CD4-positive, alpha-beta T cell treated with Interleukin-17A for 1 hour (primary cell): Measurements from ENCODE around the gene PPP1R9B.

ENCODE experiments used
- DNase-seq: peaks from one replicate; pipeline ENCODE4 v3.0.0-alpha.2; 2020

The PPP1R9B gene

GRCh38 chr17:50154604-50155003 is 4.1 kb upstream of the PPP1R9B start:
- no peak for DNase-seq

- DNase-seq, result no peak
Observed at GRCh38 chr17:50153650-50154575, 3.4 kb upstream of the PPP1R9B start.

- DNase-seq, result no peak
Observed at GRCh38 chr17:50152736-50153135, 2.3 kb upstream of the PPP1R9B start.

- DNase-seq, result peak; percentile 63
Observed at GRCh38 chr17:50151937-50152547, 1.6 kb upstream of the PPP1R9B start.

GRCh38 chr17:50151041-50151936 is 812 bp upstream of the PPP1R9B start:
- DNase-seq, result peak; percentile 91

- peak; percentile 60 for DNase-seq
Observed at GRCh38 chr17:50149417-50150353, 792 bp downstream of the PPP1R9B start.

- no peak for DNase-seq
Observed at GRCh38 chr17:50149091-50149416, 1.4 kb downstream of the PPP1R9B start.

GRCh38 chr17:50148226-50149090 is 2.0 kb downstream of the PPP1R9B start:
- DNase-seq, result peak; percentile 74

- no peak for DNase-seq
Observed at GRCh38 chr17:50147841-50148225, 2.6 kb downstream of the PPP1R9B start.

- DNase-seq, result no peak
Observed at GRCh38 chr17:50146927-50147665, 3.4 kb downstream of the PPP1R9B start.

- no peak for DNase-seq
Observed at GRCh38 chr17:50146230-50146926, 4.1 kb downstream of the PPP1R9B start.

- no peak for DNase-seq
Observed at GRCh38 chr17:50145532-50146229, 4.8 kb downstream of the PPP1R9B start.

GRCh38 chr17:50144845-50145531 is 5.5 kb downstream of the PPP1R9B start:
- no peak for DNase-seq

- no peak for DNase-seq
Observed at GRCh38 chr17:50144355-50144754, 6.1 kb downstream of the PPP1R9B start.

GRCh38 chr17:50143461-50144176 is 6.9 kb downstream of the PPP1R9B start:
- no peak for DNase-seq

GRCh38 chr17:50141745-50142110 is 8.7 kb downstream of the PPP1R9B start:
- DNase-seq, result no peak

- DNase-seq, result no peak
Observed at GRCh38 chr17:50141026-50141744, 9.3 kb downstream of the PPP1R9B start.
